Stimulated activated CD8-positive, alpha-beta memory T cell treated with anti-CD3 and anti-CD28 coated beads, Interleukin-4, amount 100 ng/mL, for 4 hours (primary cell): Measurements from ENCODE around the gene HOXB6.
A peak's percentile ranks its signal among the peaks of the same experiment; 100 is the strongest.

Experiments used
- DNase-seq, 2 donors: peaks; one replicate each; pipeline ENCODE4 v3.0.0-alpha.2; 2020; ENCODE audit warnings: low read depth in 2 of 2, low spot score in 1 of 2

The HOXB6 gene

DNA sequence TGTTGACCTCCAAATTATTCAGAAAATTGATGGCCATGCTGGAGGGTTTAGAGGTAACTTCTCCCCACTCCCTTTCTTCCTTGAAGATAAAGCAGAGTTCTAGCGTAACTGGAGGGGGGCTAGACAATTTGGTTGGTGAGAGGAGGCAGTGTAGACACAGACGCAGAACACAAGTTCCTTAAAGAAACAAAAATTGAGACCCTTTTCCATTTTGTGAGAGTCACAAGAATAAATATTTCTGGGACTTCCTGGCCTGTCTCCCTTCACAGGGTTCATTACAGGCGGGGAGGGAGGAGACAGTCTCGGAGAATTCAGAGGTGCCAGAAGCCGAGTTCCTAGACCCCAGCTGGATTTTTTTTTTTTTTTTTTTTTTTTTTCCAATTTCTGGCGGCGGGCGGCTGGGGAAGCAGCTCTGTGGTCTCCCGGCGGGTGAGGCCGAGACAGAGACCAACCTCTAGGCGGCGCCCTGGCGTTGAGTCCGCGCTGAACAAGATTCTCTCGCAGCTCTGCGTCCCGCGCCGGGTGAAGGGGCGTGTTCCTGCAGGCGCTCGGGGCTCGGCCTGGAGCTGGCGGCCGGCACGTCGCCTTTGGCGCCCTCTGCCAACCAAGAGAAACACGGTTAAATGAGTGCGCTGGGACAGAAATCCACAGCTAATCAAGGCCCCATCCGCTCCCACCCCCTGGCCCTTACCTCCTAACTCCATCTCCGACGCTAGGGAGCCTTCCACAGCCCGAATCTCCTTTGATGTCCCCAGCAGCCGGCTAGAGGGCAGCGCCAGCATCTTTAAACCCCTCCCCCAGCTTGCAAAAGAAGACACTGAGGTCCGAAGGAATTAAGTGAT, 31.6 kb upstream of the HOXB6 start:
- peak in 1 of 2 donors; percentile 49 for DNase-seq

- no peak for DNase-seq
Observed at GRCh38 chr17:48634493-48635208, 29.9 kb upstream of the HOXB6 start.

DNA sequence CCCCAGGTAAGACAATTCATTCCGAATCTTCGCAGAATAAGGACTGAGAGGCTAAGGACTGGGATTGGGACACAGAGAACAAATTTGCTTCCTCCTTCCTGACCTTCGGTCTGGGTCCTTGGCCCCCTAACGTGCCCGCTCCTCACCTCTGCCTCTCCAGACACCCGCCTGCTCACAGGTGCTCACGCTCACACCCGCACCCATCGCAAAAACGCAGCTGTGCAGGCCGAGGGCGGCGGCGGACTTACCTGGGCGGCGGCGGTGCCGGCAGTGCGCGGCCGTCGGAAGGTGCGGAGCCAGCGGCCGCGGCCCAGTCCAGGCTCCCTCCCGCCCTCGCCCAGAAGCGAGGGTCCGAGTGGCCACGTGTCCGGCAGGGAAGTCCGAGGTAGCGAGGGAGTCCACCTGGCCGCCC, 28.5 kb upstream of the HOXB6 start:
- no peak for DNase-seq

GRCh38 chr17:48632579-48633265, 27.9 kb upstream of the HOXB6 start:
- DNase-seq, result no peak

- DNase-seq, result no peak
Observed at GRCh38 chr17:48631693-48632578, 27.1 kb upstream of the HOXB6 start.

- no peak for DNase-seq
Observed at GRCh38 chr17:48630925-48631692, 26.3 kb upstream of the HOXB6 start.

DNA sequence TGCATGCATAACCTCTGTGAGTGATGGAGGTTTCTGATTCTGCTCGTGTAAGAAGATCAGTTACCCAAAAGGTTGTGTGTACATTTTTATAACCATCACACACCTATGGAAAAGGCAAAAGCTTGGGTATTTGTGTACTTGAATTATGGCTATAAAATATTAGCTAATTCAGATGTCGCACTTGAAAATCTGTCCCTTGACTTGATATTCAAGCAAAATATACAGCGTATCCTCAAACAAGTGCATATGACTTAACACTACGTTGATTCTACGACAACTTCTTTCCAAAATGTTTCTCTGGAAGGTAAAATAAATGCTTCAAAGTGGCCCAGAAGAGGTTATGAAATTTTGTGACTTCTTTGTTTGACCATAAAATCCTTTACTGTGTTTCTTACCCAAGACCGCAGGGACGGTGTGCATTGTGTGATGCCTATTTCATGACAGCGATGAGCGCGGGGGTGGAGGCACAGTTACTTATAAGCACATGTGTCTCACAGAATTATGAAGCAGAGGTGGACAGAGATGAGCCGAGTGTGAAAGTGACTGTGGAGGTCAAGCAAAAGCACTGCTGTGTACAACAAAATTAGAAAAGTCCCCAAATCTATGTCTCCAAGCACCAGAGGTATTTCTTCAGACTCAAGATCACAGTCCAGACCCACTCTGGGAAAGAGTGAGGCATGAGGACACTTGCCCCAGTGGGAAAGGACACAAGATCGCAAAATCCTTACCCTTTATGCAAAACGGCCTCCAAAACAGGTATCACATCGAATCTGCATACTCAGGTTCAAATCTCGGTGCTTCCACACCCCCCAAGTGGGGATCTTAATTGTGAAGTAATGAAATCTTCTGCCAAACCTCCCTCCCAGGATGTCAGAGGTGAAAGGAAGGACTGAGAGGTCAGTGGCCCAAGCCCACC, 25.5 kb upstream of the HOXB6 start:
- no peak for DNase-seq

DNA sequence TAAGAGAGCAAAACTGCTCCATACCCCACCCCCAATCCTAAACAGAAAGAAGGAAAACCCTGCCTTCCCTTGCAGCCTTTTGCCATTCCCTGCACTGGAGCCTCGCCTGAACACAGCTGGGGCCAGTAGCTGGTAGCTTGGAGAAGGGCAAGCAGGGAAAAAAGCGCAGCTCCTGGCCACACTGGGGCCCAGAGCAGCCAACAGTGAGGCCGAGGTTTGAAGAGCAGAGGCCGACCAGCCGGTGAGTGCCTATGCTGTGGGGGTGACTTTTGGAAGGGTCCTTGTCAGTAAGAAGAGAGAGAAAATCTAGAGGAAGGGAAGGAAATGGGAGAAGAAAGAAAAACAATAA, 24.6 kb upstream of the HOXB6 start:
- DNase-seq, result no peak

- no peak for DNase-seq
Observed at GRCh38 chr17:48628649-48629410, 24.0 kb upstream of the HOXB6 start.

DNA sequence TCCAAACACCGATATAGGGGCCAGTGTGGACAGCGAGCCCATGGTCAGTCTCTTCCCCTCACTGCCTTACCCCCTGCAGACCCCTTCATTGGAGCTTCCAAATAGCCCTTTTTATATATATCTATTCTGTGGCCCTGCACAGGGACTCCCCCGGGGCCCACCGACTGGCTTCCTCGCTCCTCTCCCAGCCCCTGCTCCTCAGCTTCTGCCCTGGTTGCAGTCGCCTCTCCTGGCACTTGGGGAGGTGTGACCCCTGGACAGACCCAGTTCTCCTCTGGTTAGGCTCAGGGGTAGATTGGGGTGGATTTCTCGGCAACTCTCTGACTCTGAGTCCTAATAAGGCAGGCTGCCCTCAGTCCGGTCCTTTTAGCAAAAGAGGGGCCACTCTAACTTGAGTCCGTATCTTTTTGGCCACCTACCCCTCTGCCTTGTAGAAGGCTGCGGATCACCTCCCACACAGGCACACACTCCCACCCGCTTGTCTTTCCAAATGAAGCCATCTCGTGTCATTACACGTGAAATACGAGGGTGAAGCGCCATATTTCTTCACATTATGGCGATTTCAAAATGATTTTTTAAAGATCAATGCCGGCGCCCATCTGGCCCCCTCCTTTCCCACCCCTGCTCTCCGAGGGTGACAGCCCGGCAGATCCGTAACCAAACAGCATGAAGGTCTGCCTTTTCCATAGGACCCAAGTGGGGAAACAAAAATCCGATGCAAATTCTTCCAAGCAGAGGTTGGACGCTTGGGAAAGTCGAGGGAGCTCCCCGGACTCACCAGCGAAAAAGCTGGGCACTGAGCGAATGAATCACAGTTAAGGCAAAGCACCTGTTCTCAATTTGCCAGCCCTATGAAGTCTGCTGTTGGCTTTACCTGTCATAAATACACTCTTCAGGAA, 23.1 kb upstream of the HOXB6 start:
- no peak for DNase-seq

DNA sequence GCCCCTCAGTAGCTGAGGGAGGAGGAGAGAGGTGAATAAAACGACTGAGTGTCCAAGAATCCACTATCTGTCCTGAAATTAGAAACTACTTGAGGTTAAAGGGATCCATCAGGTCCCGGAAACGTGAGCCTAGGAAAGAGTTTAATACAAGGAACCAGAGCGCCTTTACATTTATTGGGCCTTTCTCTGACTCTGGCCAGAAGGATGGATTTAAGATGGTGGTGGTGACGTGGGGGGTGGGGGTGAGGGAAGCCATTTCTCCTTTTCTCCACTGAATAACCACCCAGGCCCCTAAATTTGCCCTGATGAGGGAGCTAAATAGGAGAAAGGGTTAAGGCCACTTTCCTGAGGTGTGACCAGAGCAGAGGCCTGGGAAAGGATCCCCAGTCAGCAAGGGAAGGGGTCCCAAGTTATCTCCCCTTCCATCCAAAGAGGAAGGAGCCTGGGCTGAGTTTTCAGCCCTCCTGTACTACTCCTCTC, 22.4 kb upstream of the HOXB6 start:
- no peak for DNase-seq

- DNase-seq, result peak in 1 of 2 donors; percentile 44
Observed at GRCh38 chr17:48626245-48627117, 21.7 kb upstream of the HOXB6 start, which contains the start of gene HOXB9. Gene HOXB9, minus strand, starts transcription at chr17:48626358. Its CDS starts 89 bp downstream, at chr17:48626269.

GRCh38 chr17:48625495-48626244, 20.9 kb upstream of the HOXB6 start:
- no peak for DNase-seq

- DNase-seq, result no peak
Observed at GRCh38 chr17:48624544-48625494, 20.0 kb upstream of the HOXB6 start.
